Retinal pigment epithelial cell (primary cell): ENCODE measurements around the gene IL1RAP.

ENCODE experiments used
- DNase-seq: peaks from one replicate; pipeline ENCODE4 v3.0.0-alpha.2; 2010; ENCODE audit warnings: low read depth
- H3K4me3 ChIP-seq: 2 replicates; pipeline ENCODE4 v1.5.1; 2011; ENCODE audit warnings: mild to moderate bottlenecking, low read length, control low read depth, moderate library complexity
- TF ChIP-seq, protein P1 (sequence below): conservative IDR thresholded peaks from 2 replicates; pipeline ENCODE4 v1.5.1; 2011; ENCODE audit warnings: low read depth, low read length, control low read depth, inconsistent platforms

IL1RAP gene

DNA sequence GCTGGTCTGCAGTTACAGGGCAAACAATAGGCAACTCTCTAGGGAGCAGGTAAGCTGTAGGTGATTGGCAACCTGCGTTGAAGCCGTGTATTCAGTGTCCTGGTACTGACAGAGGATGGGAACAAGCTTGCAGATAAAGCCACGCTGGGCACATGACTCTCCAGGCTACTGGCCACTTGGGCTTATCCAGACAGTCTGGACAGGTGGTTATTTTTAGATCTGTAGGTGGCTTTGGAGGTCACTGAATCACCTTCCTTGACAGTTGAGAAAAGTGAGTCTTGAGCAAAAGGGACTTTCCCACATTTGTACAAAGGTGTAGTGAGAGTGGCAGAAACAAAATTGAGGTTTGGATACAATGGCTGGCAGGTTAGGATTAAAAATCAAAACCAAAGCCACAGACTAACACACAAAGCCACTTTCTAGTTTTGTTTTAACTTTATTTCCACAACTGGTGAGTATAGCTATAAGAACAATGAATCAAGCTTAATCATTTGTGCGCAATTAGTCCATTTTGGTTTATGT is 22.3 kb upstream of the IL1RAP start:
- DNase-seq = no peak
- TF ChIP-seq, protein P1, sequence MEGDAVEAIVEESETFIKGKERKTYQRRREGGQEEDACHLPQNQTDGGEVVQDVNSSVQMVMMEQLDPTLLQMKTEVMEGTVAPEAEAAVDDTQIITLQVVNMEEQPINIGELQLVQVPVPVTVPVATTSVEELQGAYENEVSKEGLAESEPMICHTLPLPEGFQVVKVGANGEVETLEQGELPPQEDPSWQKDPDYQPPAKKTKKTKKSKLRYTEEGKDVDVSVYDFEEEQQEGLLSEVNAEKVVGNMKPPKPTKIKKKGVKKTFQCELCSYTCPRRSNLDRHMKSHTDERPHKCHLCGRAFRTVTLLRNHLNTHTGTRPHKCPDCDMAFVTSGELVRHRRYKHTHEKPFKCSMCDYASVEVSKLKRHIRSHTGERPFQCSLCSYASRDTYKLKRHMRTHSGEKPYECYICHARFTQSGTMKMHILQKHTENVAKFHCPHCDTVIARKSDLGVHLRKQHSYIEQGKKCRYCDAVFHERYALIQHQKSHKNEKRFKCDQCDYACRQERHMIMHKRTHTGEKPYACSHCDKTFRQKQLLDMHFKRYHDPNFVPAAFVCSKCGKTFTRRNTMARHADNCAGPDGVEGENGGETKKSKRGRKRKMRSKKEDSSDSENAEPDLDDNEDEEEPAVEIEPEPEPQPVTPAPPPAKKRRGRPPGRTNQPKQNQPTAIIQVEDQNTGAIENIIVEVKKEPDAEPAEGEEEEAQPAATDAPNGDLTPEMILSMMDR = no peak
- H3K4me3 ChIP-seq = no peak overlapping the region

DNA sequence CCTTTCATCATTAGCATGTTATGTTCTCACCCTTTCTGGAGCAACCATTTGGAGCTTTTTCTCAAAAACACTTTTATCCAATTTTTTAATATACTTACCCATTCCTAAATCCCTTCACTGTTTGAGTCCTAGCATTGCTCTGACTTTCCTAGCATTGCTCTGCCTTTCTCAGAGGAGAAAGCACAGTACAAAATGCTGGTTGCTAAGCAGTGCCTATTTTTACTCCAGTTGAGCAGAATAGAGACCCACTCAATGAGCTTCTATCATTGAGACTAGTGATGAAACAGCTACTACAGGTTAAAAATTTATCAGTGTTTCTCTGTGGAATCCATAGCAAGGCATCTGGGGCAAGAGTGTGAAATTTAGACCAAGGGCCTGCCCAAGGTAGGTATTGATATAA is 21.8 kb upstream of the IL1RAP start:
- no peak overlapping the region for H3K4me3 ChIP-seq
- no peak for DNase-seq
- TF ChIP-seq, protein P1 = no peak

DNA sequence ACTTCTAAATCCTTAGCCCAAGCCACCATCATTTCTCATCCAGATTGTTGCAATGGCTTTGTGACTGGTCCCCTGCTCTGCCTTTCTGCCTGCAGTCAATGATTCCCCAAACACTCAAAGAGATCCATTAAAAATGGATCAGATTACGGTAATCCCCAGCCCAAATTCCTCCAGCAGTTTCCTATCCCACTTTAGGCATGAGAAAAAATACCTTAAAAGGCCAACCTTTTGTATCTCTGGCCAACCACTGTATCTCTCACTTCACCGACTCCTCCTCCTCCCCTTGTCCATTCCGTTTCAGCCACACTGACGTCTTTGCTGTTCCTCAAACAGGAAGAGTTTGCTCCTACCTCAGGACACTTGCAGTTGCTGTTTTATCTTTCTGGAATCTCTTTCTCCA is 20.9 kb upstream of the IL1RAP start:
- no peak for DNase-seq
- TF ChIP-seq, protein P1 = no peak
- no peak overlapping the region for H3K4me3 ChIP-seq

DNA sequence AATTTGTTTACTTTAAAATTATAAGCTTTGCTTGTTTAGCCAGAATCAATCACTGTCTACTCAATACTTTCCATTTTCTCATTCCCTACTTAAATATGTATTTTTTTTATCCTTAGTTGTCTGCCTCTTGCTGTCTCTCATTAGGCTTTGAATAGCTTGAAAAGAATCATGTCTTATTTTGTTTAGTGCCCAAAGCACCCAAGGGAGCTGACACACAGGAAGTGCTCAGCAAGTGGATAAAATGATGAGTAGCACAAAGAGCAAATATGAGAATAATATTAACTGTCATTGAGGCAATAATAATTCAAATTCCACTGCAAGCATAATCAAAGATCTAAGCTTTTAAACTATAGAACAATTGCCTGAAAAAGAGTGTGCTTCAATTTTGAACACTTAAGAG is 19.0 kb upstream of the IL1RAP start:
- TF ChIP-seq, protein P1 = no peak
- no peak overlapping the region for H3K4me3 ChIP-seq
- no peak for DNase-seq

DNA sequence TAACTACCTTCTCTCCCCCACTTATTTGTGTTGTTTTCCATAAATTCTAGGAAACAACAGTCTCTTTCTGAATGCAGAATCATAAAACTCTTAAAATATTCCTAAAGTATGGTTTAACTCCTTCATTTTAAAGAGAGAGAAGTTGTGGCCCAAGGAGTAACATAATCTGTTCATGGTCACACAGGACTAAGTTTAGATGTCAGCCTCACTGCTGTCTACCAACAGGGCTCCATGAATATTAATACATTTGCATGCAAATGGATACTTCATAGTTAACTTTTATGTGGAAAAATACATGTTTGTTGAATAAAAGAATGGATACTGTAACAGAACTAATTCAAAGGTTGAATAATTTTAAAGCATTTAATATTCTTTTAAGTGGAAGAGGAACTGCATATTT is 18.5 kb upstream of the IL1RAP start:
- TF ChIP-seq, protein P1 = no peak
- H3K4me3 ChIP-seq = no peak overlapping the region
- DNase-seq = no peak

DNA sequence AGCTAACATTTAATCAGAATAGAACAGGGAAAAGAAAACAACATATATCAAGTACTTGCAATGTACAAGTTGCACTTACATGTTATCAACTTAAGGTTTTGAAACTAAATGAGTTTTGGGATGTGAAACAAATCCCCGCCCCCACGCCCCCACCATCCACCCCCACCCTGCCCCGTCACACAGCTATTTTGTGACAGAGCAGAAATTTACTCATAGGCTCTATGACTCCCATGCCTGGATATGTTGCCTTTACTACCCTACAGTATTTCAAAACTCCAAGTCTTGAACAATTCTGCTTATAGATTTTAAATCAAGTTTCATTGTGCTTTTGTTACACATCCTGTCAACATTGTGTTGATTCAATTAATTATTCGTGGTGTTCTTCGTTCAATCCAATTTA is 18.1 kb upstream of the IL1RAP start:
- H3K4me3 ChIP-seq = no peak overlapping the region
- DNase-seq = no peak
- TF ChIP-seq, protein P1 = no peak

DNA sequence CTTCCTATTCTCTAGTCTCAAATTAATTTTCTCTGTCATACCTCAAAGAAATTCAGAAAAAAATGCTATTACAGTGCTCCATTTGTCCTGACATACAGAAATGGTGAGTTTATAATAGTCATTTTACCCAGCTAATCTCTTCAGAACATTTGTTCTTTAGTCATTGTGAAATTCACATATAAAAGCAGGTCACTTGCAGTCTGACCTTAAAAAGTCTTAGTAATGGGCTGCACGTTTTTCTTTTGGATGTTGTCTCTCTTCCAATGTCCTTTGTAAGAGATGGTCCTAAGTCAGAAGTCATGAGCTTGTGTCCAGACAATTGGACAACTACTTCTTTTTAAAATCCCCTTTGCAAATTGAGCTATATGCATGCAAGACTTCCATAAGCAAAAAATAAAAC is 17.0 kb upstream of the IL1RAP start:
- H3K4me3 ChIP-seq = no peak overlapping the region
- no peak for DNase-seq
- TF ChIP-seq, protein P1 = no peak
